KOPT-K1 (cell line): ENCODE results near the gene LAIR1.
"Not testable (repeated sequence)": the region's sequence is repeated elsewhere in the genome, so short reads cannot be mapped to it uniquely, and the experiment has no call there.

Source experiments
- H3K27ac ChIP-seq: fragments of 200-600 bp; sonication (generic); 2 replicates; pipeline ENCODE4 v1.5.1; 2016; ENCODE audit warnings: antibody characterized with exemption, mild to moderate bottlenecking, low read depth, low read length; ENCODE audit not compliant: poor library complexity, severe bottlenecking
- H3K36me3 ChIP-seq: fragments of 200-600 bp; sonication (generic); 2 replicates; pipeline ENCODE4 v1.5.1; 2017; ENCODE audit warnings: antibody characterized with exemption, mild to moderate bottlenecking, low read length, moderate library complexity; ENCODE audit not compliant: insufficient read depth
- H3K9me3 ChIP-seq: fragments of 200-600 bp; sonication (generic); 2 replicates; pipeline ENCODE4 v1.5.1; 2017; ENCODE audit warnings: antibody characterized with exemption, low read length, mild to moderate bottlenecking; ENCODE audit not compliant: insufficient read depth, poor library complexity, severe bottlenecking

Gene LAIR1

GRCh38 chr19:54322934-54323333 is 41.8 kb downstream of the LAIR1 start:
- H3K27ac ChIP-seq, H3K36me3 ChIP-seq, H3K9me3 ChIP-seq: not testable (repeated sequence)

GRCh38 chr19:54322295-54322694 is 42.4 kb downstream of the LAIR1 start:
- not testable (repeated sequence) for H3K36me3 ChIP-seq

GRCh38 chr19:54319892-54320670 is 44.6 kb downstream of the LAIR1 start:
- H3K9me3 ChIP-seq, result no peaks in the 10 kb centered on the region
- no peaks in the 10 kb centered on the region for H3K36me3 ChIP-seq
- H3K27ac ChIP-seq, result no peak overlapping the region

More at GRCh38 chr19:54322295-54322694, 42.4 kb downstream of the LAIR1 start:
- H3K27ac ChIP-seq, H3K9me3 ChIP-seq: not testable (repeated sequence)

GRCh38 chr19:54319049-54319448 is 45.7 kb downstream of the LAIR1 start:
- Histone ChIP-seq H3K36me3 (no peaks in the 10 kb centered on the region), H3K27ac (no peak overlapping the region), H3K9me3 (no peaks in the 10 kb centered on the region)

GRCh38 chr19:54317965-54318240 is 46.8 kb downstream of the LAIR1 start:
- no peaks in the 10 kb centered on the region for H3K9me3 ChIP-seq
- no peak overlapping the region for H3K27ac ChIP-seq

GRCh38 chr19:54317108-54317964 is 47.4 kb downstream of the LAIR1 start:
- no peaks in the 10 kb centered on the region for H3K9me3 ChIP-seq
- no peak overlapping the region for H3K27ac ChIP-seq
- H3K36me3 ChIP-seq, result no peaks in the 10 kb centered on the region

More at GRCh38 chr19:54317965-54318240, 46.8 kb downstream of the LAIR1 start:
- H3K36me3 ChIP-seq, result no peaks in the 10 kb centered on the region

- H3K9me3 ChIP-seq, result no peaks in the 10 kb centered on the region
- H3K36me3 ChIP-seq, result no peaks in the 10 kb centered on the region
- no peak overlapping the region for H3K27ac ChIP-seq
Measured at GRCh38 chr19:54316746-54317107, 48.0 kb downstream of the LAIR1 start.

- H3K9me3 ChIP-seq, result no peaks in the 10 kb centered on the region
- no peaks in the 10 kb centered on the region for H3K36me3 ChIP-seq
- no peak overlapping the region for H3K27ac ChIP-seq
Measured at GRCh38 chr19:54315956-54316355, 48.8 kb downstream of the LAIR1 start.

GRCh38 chr19:54312436-54313377 is 52.0 kb downstream of the LAIR1 start, which contains the start of gene LILRA5:
Gene LILRA5, minus strand, starts transcription at chr19:54313166. Its CDS starts 147 bp downstream, at chr19:54313019.
- no peaks in the 10 kb centered on the region for H3K9me3 ChIP-seq
- H3K27ac ChIP-seq, result no peak within 1 kb of the TSS
- no peaks in the 10 kb centered on the region for H3K36me3 ChIP-seq

GRCh38 chr19:54312011-54312410 is 52.7 kb downstream of the LAIR1 start:
- Histone ChIP-seq H3K9me3 (no peaks in the 10 kb centered on the region), H3K27ac (no peak overlapping the region), H3K36me3 (no peaks in the 10 kb centered on the region)

- Histone ChIP-seq H3K27ac (no peak overlapping the region), H3K36me3 (no peaks in the 10 kb centered on the region)
Measured at GRCh38 chr19:54311486-54311885, 53.2 kb downstream of the LAIR1 start.

GRCh38 chr19:54310543-54310942 is 54.2 kb downstream of the LAIR1 start:
- no peaks in the 10 kb centered on the region for H3K9me3 ChIP-seq
- no peak overlapping the region for H3K27ac ChIP-seq

More at GRCh38 chr19:54311486-54311885, 53.2 kb downstream of the LAIR1 start:
- H3K9me3 ChIP-seq, result no peaks in the 10 kb centered on the region

GRCh38 chr19:54309811-54310210 is 54.9 kb downstream of the LAIR1 start:
- H3K27ac ChIP-seq, result no peak overlapping the region
- no peaks in the 10 kb centered on the region for H3K36me3 ChIP-seq
- no peaks in the 10 kb centered on the region for H3K9me3 ChIP-seq

More at GRCh38 chr19:54310543-54310942, 54.2 kb downstream of the LAIR1 start:
- no peaks in the 10 kb centered on the region for H3K36me3 ChIP-seq

- no peak overlapping the region for H3K27ac ChIP-seq
Measured at GRCh38 chr19:54307389-54308020, 57.2 kb downstream of the LAIR1 start.

More at GRCh38 chr19:54307389-54308020, 57.2 kb downstream of the LAIR1 start:
- Histone ChIP-seq H3K36me3 (no peaks in the 10 kb centered on the region), H3K9me3 (no peaks in the 10 kb centered on the region)
